ENCODE measurements around the gene PTPRN2.

Gene PTPRN2

GRCh38 chr7:158097453-158098124 is 490.0 kb downstream of the PTPRN2 start:
- no peak for DNase-seq

GRCh38 chr7:158097106-158097452 is 490.5 kb downstream of the PTPRN2 start:
- no peak for DNase-seq

DNA sequence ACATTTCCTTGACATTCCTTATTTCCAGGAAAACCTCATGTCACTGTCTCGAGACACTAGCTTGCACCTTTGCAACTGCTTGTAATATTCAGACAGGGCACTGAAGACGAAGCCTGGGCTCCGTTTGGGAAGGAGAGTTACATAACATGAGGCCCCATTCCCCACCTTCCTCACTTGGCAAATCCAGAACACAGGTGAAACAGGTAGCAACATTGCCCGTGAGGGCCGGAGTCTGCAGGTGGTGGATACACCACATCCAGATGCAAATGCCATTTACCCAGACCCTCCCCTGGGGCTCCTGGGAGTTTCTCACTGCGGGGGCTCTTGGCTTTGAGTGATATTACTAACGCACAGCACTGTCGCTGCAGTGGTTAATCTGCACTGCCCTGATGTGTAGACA is 491.0 kb downstream of the PTPRN2 start:
- no peak for DNase-seq

DNA sequence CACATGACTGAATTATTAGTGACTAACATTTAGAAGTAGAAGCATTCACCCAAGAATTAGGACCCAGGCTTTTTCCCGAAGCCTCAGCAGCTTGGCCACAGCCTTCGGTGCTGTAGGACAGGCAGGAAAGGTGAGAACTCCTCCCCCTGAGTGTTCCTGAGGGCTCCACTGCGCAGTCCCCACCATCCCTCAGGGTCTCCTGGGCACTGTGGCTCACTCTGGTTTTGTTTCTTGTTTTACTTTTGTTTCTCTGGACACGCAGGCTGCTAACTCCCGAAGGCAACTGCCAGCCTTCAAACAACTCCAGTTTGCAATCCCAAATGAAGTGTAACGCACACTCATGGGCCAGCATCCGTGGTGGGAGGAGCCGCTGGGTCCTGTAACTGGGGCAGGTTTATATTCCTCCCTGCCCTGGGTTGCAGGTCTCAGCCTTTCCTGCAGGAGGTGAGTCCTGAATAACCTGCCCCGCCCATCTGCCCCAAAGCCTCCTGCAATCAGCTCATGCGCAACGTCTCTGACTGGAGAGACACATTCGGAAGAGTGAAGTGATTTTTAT is 492.9 kb downstream of the PTPRN2 start:
- no peak for DNase-seq

- no peak for DNase-seq
These were observed 493.6 kb downstream of the PTPRN2 start for GRCh38 chr7:158094046-158094445.

GRCh38 chr7:158093156-158093796 is 494.3 kb downstream of the PTPRN2 start:
- no peak for DNase-seq

GRCh38 chr7:158087196-158087595 is 500.4 kb downstream of the PTPRN2 start:
- no peak for DNase-seq

GRCh38 chr7:158085741-158086695 is 501.6 kb downstream of the PTPRN2 start:
- DNase-seq = no peak

- no peak for DNase-seq
These were observed 503.1 kb downstream of the PTPRN2 start for GRCh38 chr7:158084555-158084954.

DNA sequence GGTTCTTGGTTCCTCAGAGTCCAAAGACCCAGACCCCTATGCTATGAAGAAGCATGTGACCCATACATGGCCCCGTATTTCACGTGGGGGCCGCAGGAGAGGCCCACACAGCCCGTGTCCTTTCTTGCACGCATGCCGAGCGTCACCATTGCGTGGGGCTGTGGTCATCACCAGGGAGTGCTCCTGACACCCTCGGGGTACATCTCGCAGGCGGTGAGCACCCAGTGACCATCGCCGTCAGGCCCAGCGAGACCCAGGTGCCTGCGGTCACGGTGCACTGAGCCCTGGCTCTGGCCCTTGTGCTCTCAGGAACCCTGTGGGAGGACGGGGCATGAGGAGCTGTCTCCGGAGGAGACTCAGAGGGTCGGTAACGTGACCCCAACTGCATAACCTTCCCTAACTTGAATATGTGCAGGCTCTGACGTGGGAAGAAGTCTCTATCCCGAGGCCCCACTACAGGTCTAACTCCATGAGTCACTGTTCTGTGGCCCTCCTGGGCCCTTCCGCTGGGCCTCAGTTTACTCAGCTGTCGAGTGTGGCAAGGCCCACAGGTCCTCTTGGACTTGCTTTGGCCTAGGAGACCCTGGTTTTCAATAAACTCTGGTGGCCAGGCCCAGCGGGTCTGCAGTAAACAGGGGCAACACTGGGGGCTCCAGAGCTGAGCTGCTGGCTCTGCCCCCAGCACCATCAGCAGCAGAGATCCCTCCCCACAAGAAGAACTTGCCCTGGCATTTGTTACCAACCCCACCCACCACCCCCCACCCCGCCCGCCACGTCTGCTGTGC is 503.9 kb downstream of the PTPRN2 start:
- no peak for DNase-seq

DNA sequence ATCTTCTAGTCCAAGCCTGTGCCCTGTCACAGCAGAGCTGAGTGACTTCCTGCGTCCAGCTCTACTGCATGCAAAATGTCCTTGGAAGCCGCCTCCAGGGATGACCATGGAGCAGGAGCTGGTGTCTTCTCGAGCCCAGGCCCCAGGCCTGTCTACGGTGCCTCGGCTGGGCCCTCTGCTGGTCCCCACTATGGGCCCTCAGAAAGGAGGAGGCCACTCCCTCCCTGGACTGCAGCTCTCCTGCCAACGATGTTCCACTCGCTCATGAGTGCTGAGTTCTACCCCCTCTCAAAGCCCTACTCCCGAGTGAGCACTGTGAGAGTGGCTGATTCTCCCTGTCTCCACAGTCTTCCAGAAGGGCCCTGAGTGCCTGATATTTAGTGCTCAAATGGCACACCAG is 504.9 kb downstream of the PTPRN2 start:
- no peak for DNase-seq

GRCh38 chr7:158080899-158081445 is 506.7 kb downstream of the PTPRN2 start:
- DNase-seq = no peak

- no peak for DNase-seq
These were observed 509.4 kb downstream of the PTPRN2 start for GRCh38 chr7:158077934-158078910.

- DNase-seq = no peak
These were observed 510.3 kb downstream of the PTPRN2 start for GRCh38 chr7:158077151-158077840.

GRCh38 chr7:158076656-158077055 is 511.0 kb downstream of the PTPRN2 start:
- DNase-seq = no peak

DNA sequence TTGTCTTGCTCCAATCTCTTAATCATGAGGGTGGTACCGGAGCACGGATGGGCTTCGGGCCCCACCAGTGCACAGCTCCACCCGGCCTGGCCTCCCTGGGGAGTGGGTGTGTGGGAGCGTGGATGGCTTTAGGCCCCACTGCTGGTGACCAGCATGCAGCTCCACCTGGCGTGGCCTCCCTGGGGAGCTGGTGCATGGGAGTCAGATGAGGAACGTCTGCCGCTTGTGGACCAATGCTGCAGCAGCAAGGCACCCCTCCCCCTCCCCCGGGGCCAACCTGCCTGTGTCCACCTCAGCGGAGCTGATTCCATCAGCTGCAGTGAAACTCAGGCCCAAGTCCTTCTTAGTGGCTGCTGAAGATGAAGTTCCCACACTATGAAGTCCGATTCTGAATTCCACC is 511.4 kb downstream of the PTPRN2 start:
- DNase-seq = no peak

- DNase-seq = no peak
These were observed 512.0 kb downstream of the PTPRN2 start for GRCh38 chr7:158075633-158076001.

DNA sequence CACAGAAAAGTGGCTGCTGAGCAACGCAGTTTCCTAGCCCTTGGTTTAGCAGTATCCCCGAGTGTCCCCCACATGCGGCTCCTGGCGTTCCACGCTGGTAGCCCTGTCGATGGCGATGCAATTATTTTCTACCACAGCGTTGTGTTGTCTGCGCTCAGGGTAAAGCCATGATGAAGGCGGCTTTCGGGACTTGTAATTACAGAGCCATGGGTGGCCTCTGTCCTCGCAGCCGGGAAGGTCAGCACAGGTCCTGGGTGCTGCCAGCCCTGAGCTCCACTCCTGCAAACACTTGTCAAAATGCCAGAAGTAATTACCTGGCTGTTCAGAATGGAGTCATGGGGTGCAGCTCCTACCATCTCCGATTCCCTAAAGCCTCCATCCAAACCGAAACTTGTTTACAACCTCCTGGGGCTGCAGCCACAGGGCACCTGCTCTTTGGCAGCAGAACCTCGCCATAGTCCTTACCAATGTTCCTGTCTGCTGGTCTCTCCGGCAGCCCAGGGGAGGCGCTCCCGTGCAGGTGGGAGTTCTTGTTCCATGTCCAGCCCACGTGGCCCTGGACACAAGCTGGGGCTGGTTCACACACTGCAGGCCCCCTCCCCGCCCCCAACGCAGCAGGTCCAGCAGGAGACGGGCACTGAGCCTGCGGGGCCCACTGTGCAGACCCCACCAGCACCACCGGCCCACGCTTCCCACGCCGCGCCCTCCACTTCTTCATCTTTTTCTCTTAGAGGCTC is 512.6 kb downstream of the PTPRN2 start:
- no peak for DNase-seq
